Middle frontal gyrus (tissue), 1 donor: ENCODE data around the gene FGD6.
"Not testable (repeated sequence)": the region's sequence is repeated elsewhere in the genome, so short reads cannot be mapped to it uniquely, and the experiment has no call there.

Experiments used
- DNase-seq: peaks from one replicate; pipeline ENCODE4 v3.0.0-alpha.2; 2015; ENCODE audit warnings: low spot score; ENCODE audit errors: extremely low spot score

FGD6 gene

GRCh38 chr12:95235621-95236020 lies 18.4 kb upstream of the FGD6 start:
- not testable (repeated sequence) for DNase-seq

GRCh38 chr12:95234187-95234586 lies 16.9 kb upstream of the FGD6 start:
- DNase-seq = not testable (repeated sequence)

GRCh38 chr12:95231190-95231589 lies 13.9 kb upstream of the FGD6 start:
- no peak for DNase-seq

GRCh38 chr12:95230313-95230712 lies 13.0 kb upstream of the FGD6 start:
- DNase-seq = no peak

GRCh38 chr12:95229636-95230035 lies 12.4 kb upstream of the FGD6 start:
- DNase-seq = no peak

- DNase-seq = no peak
Observed at GRCh38 chr12:95228617-95229016, 11.3 kb upstream of the FGD6 start.

GRCh38 chr12:95227818-95228356 lies 10.6 kb upstream of the FGD6 start:
- no peak for DNase-seq

- DNase-seq = no peak
Observed at GRCh38 chr12:95225645-95226212, 8.5 kb upstream of the FGD6 start.

- no peak for DNase-seq
Observed at GRCh38 chr12:95224202-95225170, 7.2 kb upstream of the FGD6 start.

- DNase-seq = no peak
Observed at GRCh38 chr12:95220726-95221125, 3.5 kb upstream of the FGD6 start.

- DNase-seq = no peak
Observed at GRCh38 chr12:95220190-95220589, 2.9 kb upstream of the FGD6 start.

- peak; percentile 43 for DNase-seq
Observed at GRCh38 chr12:95218150-95219133, 1.2 kb upstream of the FGD6 start.

- DNase-seq = no peak
Observed at GRCh38 chr12:95216711-95217376, 423 bp downstream of the FGD6 start.

- DNase-seq = no peak
Observed at GRCh38 chr12:95215949-95216348, 1.3 kb downstream of the FGD6 start.

GRCh38 chr12:95214466-95214865 lies 2.8 kb downstream of the FGD6 start:
- DNase-seq = no peak

- no peak for DNase-seq
Observed at GRCh38 chr12:95213928-95214327, 3.3 kb downstream of the FGD6 start.

- DNase-seq = no peak
Observed at GRCh38 chr12:95213119-95213518, 4.1 kb downstream of the FGD6 start.

- DNase-seq = no peak
Observed at GRCh38 chr12:95212586-95212985, 4.7 kb downstream of the FGD6 start.

- no peak for DNase-seq
Observed at GRCh38 chr12:95208678-95209077, 8.6 kb downstream of the FGD6 start.

GRCh38 chr12:95207407-95207806 lies 9.9 kb downstream of the FGD6 start:
- no peak for DNase-seq

- no peak for DNase-seq
Observed at GRCh38 chr12:95206916-95207315, 10.4 kb downstream of the FGD6 start.
